IPS-18a (cell line): Measurements from ENCODE around the gene NR2C2.
"Not testable (repeated sequence)": the region's sequence is repeated elsewhere in the genome, so short reads cannot be mapped to it uniquely, and the experiment has no call there.

Source experiments
- H3K27ac ChIP-seq: one replicate; pipeline ENCODE4 v1.5.1; 2013; ENCODE audit warnings: low read length
- H3K27me3 ChIP-seq: one replicate; pipeline ENCODE4 v1.6.1; 2013; ENCODE audit warnings: mild to moderate bottlenecking, low read length; ENCODE audit not compliant: control insufficient read depth, insufficient read depth
- H3K36me3 ChIP-seq: one replicate; pipeline ENCODE4 v1.6.1; 2013; ENCODE audit warnings: low read depth, low read length; ENCODE audit not compliant: control insufficient read depth
- H3K4me1 ChIP-seq: one replicate; pipeline ENCODE4 v1.6.1; 2013; ENCODE audit warnings: low read depth, low read length; ENCODE audit not compliant: control insufficient read depth
- H3K4me3 ChIP-seq: one replicate; pipeline ENCODE4 v1.5.1; 2013; ENCODE audit warnings: low read length
- H3K9ac ChIP-seq: one replicate; pipeline ENCODE4 v1.6.1; 2013; ENCODE audit warnings: mild to moderate bottlenecking, low read length, moderate library complexity
- H3K9me3 ChIP-seq: one replicate; pipeline ENCODE4 v1.6.1; 2013; ENCODE audit warnings: low read depth, low read length; ENCODE audit not compliant: control insufficient read depth

NR2C2 gene

DNA sequence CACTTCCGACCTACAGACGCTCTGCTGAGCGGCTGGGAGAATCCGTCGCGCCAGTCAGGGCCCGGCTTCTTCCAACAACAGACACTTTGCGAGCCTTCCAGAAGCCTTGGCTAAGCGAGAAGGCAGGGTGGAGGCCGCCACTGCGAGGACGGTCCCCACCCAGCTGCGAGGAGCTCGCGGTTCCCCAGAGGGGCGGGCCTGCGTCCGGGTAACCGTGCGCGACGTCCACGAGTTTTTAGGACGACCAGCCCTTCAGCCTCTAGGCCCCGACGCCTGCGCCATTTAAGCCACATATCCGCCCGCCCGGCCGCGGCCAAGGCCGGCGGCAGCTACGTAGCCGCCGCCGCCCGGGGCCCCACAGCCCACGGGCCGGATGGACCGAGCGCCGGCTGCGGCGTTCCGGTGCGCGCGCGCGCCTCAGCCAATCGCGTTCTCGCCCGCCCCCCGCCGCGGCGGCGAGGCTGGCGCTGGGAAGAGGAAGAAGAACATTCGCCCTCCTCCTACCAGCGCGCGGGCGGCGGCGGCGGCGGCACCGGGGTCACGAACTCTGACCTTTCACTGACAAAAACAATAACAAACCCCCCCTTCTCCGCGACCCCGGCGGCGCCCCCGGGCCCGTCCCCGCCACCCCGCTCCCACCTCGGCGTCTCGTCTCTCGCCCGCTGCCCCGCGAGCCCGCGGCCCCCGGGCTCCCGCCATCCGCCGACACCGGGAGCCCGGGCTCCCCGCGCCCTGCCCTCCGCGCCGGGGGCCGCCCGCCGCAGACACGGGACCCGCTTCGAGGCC lies at the start of gene NR2C2:
NR2C2 (plus strand) TSS at position 484 of the 786 bp plus-strand sequence. CDS start 56,332 bp downstream, outside the sequence.
- H3K27me3 ChIP-seq = no peaks in the 10 kb centered on the region

GRCh38 chr3:14898929-14899328 lies 48.5 kb upstream of the NR2C2 start:
- Histone ChIP-seq H3K9me3 (no peaks in the 10 kb centered on the region), H3K4me3 (no peak overlapping the region), H3K36me3 (no peaks in the 10 kb centered on the region), H3K9ac (no peak overlapping the region), H3K27ac (no peak overlapping the region), H3K4me1 (peaks cover 23% of the 10 kb centered on the region), H3K27me3 (no peaks in the 10 kb centered on the region)

More for the DNA sequence above, at the start of gene NR2C2:
- no peaks in the 10 kb centered on the region for H3K9me3 ChIP-seq
- peak within 1 kb of the TSS; percentile 91 for H3K4me3 ChIP-seq
- H3K9ac ChIP-seq = peak within 1 kb of the TSS; percentile 93
- peak within 1 kb of the TSS; percentile 91 for H3K27ac ChIP-seq
- peaks cover 34% of the 10 kb centered on the region for H3K36me3 ChIP-seq
- peaks cover 7% of the 10 kb centered on the region for H3K4me1 ChIP-seq

DNA sequence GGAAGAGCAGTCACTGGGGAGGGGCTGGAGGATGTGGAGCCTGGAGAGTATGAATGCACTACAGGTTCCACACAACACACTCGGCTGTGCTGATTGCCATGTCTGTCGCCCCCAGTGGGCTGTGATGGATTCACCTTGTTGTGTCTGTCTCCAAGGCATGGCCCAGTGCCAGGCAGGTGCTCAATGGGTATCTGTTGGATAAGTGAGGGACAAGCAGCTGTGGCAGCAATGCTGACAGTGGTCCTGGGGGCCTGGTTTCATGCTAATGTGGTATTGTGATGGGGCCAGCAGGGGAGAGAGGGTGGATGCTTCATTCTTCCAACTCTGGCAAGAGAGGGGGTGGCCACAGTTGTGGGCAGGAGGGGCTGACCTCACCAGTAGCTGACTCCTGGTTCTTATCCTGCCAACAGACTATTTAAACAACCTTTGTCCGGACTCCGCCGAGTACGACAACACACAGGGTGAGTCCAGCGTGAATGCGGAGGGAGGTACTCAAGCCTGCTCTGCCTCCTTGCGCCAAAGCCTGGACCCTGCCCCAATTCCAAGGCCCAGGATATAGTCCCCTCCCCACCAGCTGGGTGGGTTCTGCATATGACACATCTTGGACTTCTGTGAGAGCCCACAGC lies 47.3 kb upstream of the NR2C2 start:
- Histone ChIP-seq H3K27ac (no peak overlapping the region), H3K4me3 (no peak overlapping the region), H3K27me3 (no peaks in the 10 kb centered on the region)

GRCh38 chr3:14900881-14901873 lies 46.2 kb upstream of the NR2C2 start:
- no peak overlapping the region for H3K27ac ChIP-seq
- H3K9ac ChIP-seq = no peak overlapping the region
- no peaks in the 10 kb centered on the region for H3K9me3 ChIP-seq
- no peak overlapping the region for H3K4me3 ChIP-seq
- no peaks in the 10 kb centered on the region for H3K27me3 ChIP-seq
- H3K36me3 ChIP-seq = no peaks in the 10 kb centered on the region
- H3K4me1 ChIP-seq = peaks cover 23% of the 10 kb centered on the region

More for the DNA sequence above, 47.3 kb upstream of the NR2C2 start:
- Histone ChIP-seq H3K9me3 (no peaks in the 10 kb centered on the region), H3K36me3 (no peaks in the 10 kb centered on the region), H3K4me1 (peaks cover 23% of the 10 kb centered on the region), H3K9ac (no peak overlapping the region)

- Histone ChIP-seq H3K36me3 (no peaks in the 10 kb centered on the region), H3K4me3 (no peak overlapping the region), H3K27me3 (no peaks in the 10 kb centered on the region), H3K9me3 (no peaks in the 10 kb centered on the region), H3K4me1 (peaks cover 23% of the 10 kb centered on the region), H3K9ac (no peak overlapping the region), H3K27ac (no peak overlapping the region)
Observed at GRCh38 chr3:14902719-14903118, 44.7 kb upstream of the NR2C2 start.

- H3K27ac ChIP-seq, H3K36me3 ChIP-seq, H3K9ac ChIP-seq, H3K27me3 ChIP-seq, H3K9me3 ChIP-seq, H3K4me3 ChIP-seq: not testable (repeated sequence)
- H3K4me1 ChIP-seq = peaks cover 23% of the 10 kb centered on the region
Observed at GRCh38 chr3:14903501-14903900, 43.9 kb upstream of the NR2C2 start.

GRCh38 chr3:14905055-14905657 lies 42.2 kb upstream of the NR2C2 start:
- no peak overlapping the region for H3K9ac ChIP-seq
- no peaks in the 10 kb centered on the region for H3K9me3 ChIP-seq
- no peaks in the 10 kb centered on the region for H3K36me3 ChIP-seq
- H3K4me3 ChIP-seq = no peak overlapping the region
- no peak overlapping the region for H3K27ac ChIP-seq
- H3K4me1 ChIP-seq = peaks cover 15% of the 10 kb centered on the region
- H3K27me3 ChIP-seq = no peaks in the 10 kb centered on the region

DNA sequence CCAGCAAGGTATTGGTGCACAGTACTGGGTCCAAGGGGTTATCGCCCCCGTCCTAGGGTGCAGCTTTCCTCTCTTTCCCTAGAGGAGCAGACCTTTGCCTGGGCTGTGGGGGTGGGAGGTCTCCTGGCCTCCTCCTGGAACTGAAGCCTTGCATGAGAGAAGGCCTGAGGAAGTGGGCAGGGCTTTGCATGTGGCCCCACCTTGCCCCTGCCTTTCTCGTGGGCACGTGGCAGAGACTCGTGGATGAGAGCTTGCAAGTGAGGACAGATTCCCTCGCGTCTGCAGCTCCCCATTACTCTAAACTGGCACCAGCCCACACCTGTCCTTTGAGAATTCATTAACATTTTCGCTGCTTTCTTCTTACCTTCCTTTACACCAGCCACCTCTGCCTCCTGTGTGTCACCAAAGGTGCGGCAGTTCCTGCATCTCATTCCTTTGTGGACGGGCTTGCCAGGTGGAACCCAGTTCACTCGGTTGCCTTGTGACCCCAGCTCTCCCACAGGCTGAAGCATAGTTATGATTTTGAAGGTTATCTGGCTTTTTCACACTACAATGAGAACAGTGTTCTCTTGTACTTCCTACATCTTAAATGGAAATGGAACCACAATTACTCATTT lies 40.9 kb upstream of the NR2C2 start:
- Histone ChIP-seq H3K27ac (no peak overlapping the region), H3K9me3 (no peaks in the 10 kb centered on the region), H3K36me3 (no peaks in the 10 kb centered on the region)

DNA sequence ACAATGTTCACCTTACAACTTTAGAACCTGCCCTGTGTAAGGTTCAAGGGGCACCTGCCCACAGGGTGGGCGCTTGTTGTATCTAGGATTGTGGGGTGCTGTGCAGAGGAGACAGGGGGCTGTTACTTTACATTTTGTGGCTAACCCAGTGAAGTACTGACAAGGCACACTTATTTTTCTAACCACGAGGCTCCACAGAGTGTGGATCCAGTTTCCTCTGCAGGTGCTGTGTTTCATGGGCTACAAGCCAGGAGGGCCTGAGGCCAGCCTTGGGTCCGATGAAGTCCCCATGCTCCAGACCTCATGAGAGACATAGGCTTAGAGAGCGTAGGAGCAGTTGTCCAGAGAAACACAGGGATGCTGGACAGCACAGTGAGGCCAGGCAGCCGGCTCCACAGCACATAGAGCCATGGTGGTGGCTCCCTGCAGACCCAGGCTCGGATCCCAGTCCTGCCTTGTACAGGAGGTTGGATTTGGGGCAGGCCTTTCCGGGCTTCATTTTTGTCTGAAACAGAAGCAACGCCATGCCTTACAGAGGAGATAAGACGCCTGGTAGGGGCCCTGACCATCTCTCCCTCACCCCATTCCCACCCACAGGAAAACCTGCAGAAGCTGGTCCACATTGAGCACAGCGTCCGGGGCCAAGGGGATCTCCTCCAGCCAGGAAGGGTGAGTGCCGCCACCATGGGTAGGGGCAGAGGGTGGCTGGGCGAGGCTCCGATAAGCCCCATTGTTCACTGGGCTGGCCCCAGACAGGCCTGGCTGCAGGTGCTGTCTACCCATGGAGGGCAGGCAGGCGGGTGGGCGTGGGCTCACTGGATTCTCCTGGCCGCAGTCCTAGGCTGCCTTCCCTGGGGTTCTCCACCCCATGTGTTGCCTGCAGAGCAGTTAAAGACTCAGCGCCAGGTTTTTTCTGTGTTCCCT lies 40.1 kb upstream of the NR2C2 start:
- Histone ChIP-seq H3K9me3 (no peaks in the 10 kb centered on the region), H3K4me3 (no peak overlapping the region), H3K27me3 (no peaks in the 10 kb centered on the region)

More for the DNA sequence above, 40.9 kb upstream of the NR2C2 start:
- H3K9ac ChIP-seq = no peak overlapping the region
- peaks cover 2% of the 10 kb centered on the region for H3K4me1 ChIP-seq
- no peak overlapping the region for H3K4me3 ChIP-seq
- H3K27me3 ChIP-seq = no peaks in the 10 kb centered on the region

GRCh38 chr3:14909250-14909649 lies 38.1 kb upstream of the NR2C2 start:
- H3K27me3 ChIP-seq = no peaks in the 10 kb centered on the region
- H3K36me3 ChIP-seq = no peaks in the 10 kb centered on the region
- no peaks in the 10 kb centered on the region for H3K9me3 ChIP-seq
- no peak overlapping the region for H3K27ac ChIP-seq
- no peak overlapping the region for H3K9ac ChIP-seq
- H3K4me1 ChIP-seq = no peaks in the 10 kb centered on the region
- no peak overlapping the region for H3K4me3 ChIP-seq

More for the DNA sequence above, 40.1 kb upstream of the NR2C2 start:
- H3K9ac ChIP-seq = no peak overlapping the region
- no peaks in the 10 kb centered on the region for H3K4me1 ChIP-seq
- H3K36me3 ChIP-seq = no peaks in the 10 kb centered on the region
- no peak overlapping the region for H3K27ac ChIP-seq
